Thyroid gland (tissue), 4 donors: ENCODE measurements around the gene ANP32A. TPM values are rescaled to one million over a fixed set of nuclear protein-coding genes. Genes with fewer than 3 reads are reported as not detected.

Experiments
- DNase-seq, 2 donors: peaks; one replicate each; pipeline ENCODE4 v3.0.0-alpha.2; 2019
- H3K27ac ChIP-seq, 3 donors: fragments of 200-600 bp; sonication (generic); 1 replicate in 2 of 3; 2 replicates in 1 of 3; pipeline ENCODE4 v1.5.1; 2016 to 2019; ENCODE audit warnings: mild to moderate bottlenecking in 1 of 3, moderate library complexity in 1 of 3
- H3K27me3 ChIP-seq: fragments of 200-600 bp; sonication (generic); one replicate; pipeline ENCODE4 v1.5.1; 2019
- H3K36me3 ChIP-seq, 2 donors: fragments of 200-600 bp; sonication (generic); one replicate each; pipeline ENCODE4 v1.5.1; 2016 to 2019
- H3K4me1 ChIP-seq, 2 donors: fragments of 200-600 bp; sonication (generic); one replicate each; pipeline ENCODE4 v1.5.1; 2017 to 2019
- H3K4me3 ChIP-seq, 3 donors: fragments of 200-600 bp; sonication (generic); replicated peaks in 1 of 3; 1 replicate in 2 of 3; 2 replicates in 1 of 3; pipeline ENCODE4 v1.5.1; 2016; ENCODE audit warnings: mild to moderate bottlenecking in 1 of 3
- H3K9me3 ChIP-seq: fragments of 200-600 bp; sonication (generic); one replicate; pipeline ENCODE4 v1.5.1; 2017
- POLR2A ChIP-seq, 2 donors: fragments of 450-650 bp; IDR thresholded peaks; one replicate each; pipeline ENCODE4 v1.6.1; 2017; ENCODE audit warnings: antibody characterized with exemption in 2 of 2, mild to moderate bottlenecking in 2 of 2, moderate library complexity in 1 of 2
- WGBS, 2 donors: methylation state at CpG; one replicate each; pipeline ENCODE4 v1.1.5; 2017; 5-methylcytosine and 5-hydroxymethylcytosine counted together
- intact Hi-C: fragments of 100-400 bp; cut with DNase I; formaldehyde crosslinking; loops from one replicate; pipeline ENCODE4 v1.15.1; 2023
- total RNA-seq, 4 donors: library from RNA; depleted of rRNA; stranded (reverse); fragments of >200 nt; gene quantifications; one replicate each; pipeline ENCODE4 v1.2.3, GENCODE V29; 2016
- TF ChIP-seq, protein P1 (sequence below), 6 experiments: fragments of 200-600 bp in 3 of 6; fragments of 450-650 bp in 3 of 6; sonication (generic) in 3 of 6; IDR thresholded peaks; one replicate each; pipeline ENCODE4 v1.5.1; 2016 to 2019; ENCODE audit warnings: antibody characterized with exemption in 6 of 6, mild to moderate bottlenecking in 2 of 6, inconsistent platforms in 1 of 6, moderate library complexity in 1 of 6

Gene ANP32A
- total RNA-seq, 4 donors from 2014 or later = 65.4 to 116 (median 79.5) TPM

DNA sequence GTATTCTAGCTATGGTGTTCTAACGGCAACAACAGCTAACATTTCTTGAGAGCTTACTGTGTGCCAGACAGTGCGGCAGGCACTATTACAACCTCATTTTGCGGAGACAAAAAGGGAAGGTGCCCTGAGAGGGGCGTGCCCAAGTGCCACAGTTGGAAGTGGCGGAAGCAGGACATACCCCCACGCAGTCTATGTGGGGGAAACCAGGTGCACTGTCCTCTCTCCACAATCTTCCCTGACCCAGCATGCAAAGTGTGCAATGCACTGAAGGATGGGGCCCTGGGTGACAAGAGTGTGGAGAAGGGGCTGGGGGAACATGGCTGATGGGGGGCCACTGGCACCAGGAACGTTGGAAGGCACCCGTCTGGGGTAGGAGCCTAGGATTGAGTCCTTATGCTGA, 8.6 kb downstream of the ANP32A start:
- intact Hi-C loops = no loop called here
- Histone ChIP-seq H3K36me3 (no peaks in the 10 kb centered on the region), H3K4me1 (peaks cover 26 to 47% of the 10 kb centered on the region in 2 donors), H3K27ac (no peak overlapping the region), H3K4me3 (no peak overlapping the region), H3K27me3 (no peaks in the 10 kb centered on the region), H3K9me3 (no peaks in the 10 kb centered on the region)
- 88 to 92% methylated on average over 8 of the region's 8 CpGs for WGBS, 2 donors
- no peak for TF ChIP-seq POLR2A (IDR thresholded peaks at IDR 0.05)
- TF ChIP-seq, protein P1, sequence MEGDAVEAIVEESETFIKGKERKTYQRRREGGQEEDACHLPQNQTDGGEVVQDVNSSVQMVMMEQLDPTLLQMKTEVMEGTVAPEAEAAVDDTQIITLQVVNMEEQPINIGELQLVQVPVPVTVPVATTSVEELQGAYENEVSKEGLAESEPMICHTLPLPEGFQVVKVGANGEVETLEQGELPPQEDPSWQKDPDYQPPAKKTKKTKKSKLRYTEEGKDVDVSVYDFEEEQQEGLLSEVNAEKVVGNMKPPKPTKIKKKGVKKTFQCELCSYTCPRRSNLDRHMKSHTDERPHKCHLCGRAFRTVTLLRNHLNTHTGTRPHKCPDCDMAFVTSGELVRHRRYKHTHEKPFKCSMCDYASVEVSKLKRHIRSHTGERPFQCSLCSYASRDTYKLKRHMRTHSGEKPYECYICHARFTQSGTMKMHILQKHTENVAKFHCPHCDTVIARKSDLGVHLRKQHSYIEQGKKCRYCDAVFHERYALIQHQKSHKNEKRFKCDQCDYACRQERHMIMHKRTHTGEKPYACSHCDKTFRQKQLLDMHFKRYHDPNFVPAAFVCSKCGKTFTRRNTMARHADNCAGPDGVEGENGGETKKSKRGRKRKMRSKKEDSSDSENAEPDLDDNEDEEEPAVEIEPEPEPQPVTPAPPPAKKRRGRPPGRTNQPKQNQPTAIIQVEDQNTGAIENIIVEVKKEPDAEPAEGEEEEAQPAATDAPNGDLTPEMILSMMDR (IDR thresholded peaks at IDR 0.05) = no peak
- no peak for DNase-seq

DNA sequence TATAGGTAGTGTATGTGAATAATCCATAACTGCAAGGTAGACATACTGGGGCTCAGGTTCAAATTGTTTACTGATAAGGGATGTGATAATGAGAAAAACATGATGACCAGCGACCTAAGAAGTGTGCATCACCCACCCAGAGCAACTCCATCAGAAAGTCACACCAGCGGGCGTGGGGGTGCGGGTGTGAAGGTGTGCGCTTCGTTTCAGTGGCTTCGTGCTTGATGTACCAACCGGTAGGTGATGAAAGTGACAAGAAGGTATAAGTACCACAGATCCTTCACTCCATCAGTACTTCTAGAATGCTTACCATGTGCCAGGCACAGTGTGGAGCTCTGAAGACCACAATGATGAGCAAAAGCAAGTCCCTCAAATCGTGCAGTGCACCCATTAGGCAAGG, 11.2 kb downstream of the ANP32A start:
- Histone ChIP-seq H3K9me3 (no peaks in the 10 kb centered on the region), H3K27me3 (no peaks in the 10 kb centered on the region), H3K27ac (no peak overlapping the region), H3K4me1 (peaks cover 38 to 55% of the 10 kb centered on the region in 2 donors), H3K36me3 (no peaks in the 10 kb centered on the region), H3K4me3 (no peak overlapping the region)
- intact Hi-C loops = no loop called here
- WGBS, 2 donors = 90 to 92% methylated on average over 9 of the region's 9 CpGs
- TF ChIP-seq, protein P1 (IDR thresholded peaks at IDR 0.05) = no peak
- TF ChIP-seq POLR2A (IDR thresholded peaks at IDR 0.05) = no peak
- DNase-seq = no peak

DNA sequence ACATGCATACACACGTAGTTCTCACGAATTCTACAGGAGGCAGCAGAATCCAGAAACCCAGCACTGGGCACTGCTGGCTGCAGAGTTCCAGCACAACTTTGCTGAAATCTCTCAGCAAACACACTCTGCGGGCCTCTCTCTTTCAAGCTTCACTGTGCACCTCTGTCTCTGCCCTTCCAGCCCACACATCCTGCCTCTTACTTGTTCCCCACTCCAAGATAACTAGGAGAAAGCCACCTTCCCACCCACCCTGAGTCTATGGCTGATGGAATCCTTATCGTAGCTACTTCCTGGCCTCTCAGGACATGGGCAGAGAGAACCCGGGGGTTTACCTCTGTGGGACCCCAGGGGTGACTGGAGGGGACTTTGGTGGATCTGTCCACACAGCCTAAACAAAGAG, 11.9 kb downstream of the ANP32A start:
- WGBS, 2 donors = 60 to 61% methylated on average over 5 of the region's 5 CpGs
- no peak for DNase-seq
- H3K27me3 ChIP-seq = no peaks in the 10 kb centered on the region
- no peak overlapping the region for H3K4me3 ChIP-seq
- intact Hi-C loops = no loop called here
- H3K4me1 ChIP-seq = peaks cover 38 to 54% of the 10 kb centered on the region in 2 donors
- TF ChIP-seq POLR2A (IDR thresholded peaks at IDR 0.05) = no peak
- TF ChIP-seq, protein P1 (IDR thresholded peaks at IDR 0.05) = no peak
- H3K9me3 ChIP-seq = no peaks in the 10 kb centered on the region
- no peaks in the 10 kb centered on the region for H3K36me3 ChIP-seq
- H3K27ac ChIP-seq = no peak overlapping the region

DNA sequence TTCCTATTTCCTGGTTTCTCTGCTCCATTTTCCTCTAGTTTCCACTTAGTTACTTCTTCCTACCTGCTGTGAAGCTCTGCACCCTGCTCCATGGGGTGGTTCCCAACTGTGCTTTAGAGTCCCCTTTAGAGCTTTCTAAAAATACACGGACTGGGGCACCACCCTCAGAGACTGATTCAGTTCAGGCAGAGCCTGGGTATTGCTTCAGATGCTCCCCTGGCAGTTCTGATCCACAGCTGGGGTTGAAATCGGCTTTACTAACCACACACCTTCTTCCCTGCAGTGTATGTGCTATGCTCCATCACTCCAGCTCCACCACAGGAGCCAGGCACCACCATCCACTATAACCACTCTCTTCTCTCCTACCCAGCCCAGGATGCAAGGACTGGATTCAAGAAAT, 12.6 kb downstream of the ANP32A start:
- no peak overlapping the region for H3K27ac ChIP-seq
- H3K36me3 ChIP-seq = no peaks in the 10 kb centered on the region
- H3K4me1 ChIP-seq = peaks cover 33 to 48% of the 10 kb centered on the region in 2 donors
- H3K27me3 ChIP-seq = no peaks in the 10 kb centered on the region
- no peak for DNase-seq
- H3K9me3 ChIP-seq = no peaks in the 10 kb centered on the region
- intact Hi-C loops = no loop called here
- 35 to 41% methylated on average over 2 of the region's 2 CpGs for WGBS, 2 donors
- H3K4me3 ChIP-seq = no peak overlapping the region
- no peak for TF ChIP-seq POLR2A (IDR thresholded peaks at IDR 0.05)
- TF ChIP-seq, protein P1 (IDR thresholded peaks at IDR 0.05) = no peak

DNA sequence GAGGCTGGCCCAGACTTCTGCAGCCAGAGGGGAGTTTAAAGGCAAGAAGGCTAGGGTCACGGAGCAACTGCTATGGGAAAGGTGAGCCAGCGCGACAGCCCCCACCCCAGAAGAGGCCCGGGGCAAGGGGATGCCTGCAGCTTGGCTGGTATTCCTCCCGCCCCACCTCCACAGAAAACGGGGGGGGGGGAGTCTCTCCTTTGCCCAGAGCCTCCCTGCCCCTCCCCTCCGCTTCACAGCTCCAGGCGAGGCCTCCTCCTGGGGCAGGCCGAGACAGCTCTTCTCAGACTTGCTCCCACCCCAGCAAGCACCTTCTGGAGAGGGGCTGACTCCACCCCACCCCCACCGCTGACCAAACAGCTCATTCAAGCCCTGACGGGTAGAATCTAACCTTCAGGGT, 13.4 kb downstream of the ANP32A start:
- H3K9me3 ChIP-seq = no peaks in the 10 kb centered on the region
- intact Hi-C loops = no loop called here
- peak overlapping the region in 1 of 3 donors; percentile 18 for H3K27ac ChIP-seq
- no peak overlapping the region for H3K4me3 ChIP-seq
- peaks cover 33 to 41% of the 10 kb centered on the region in 2 donors for H3K4me1 ChIP-seq
- no peak for TF ChIP-seq POLR2A (IDR thresholded peaks at IDR 0.05)
- TF ChIP-seq, protein P1 (IDR thresholded peaks at IDR 0.05) = no peak
- no peak for DNase-seq
- no peaks in the 10 kb centered on the region for H3K36me3 ChIP-seq
- no peaks in the 10 kb centered on the region for H3K27me3 ChIP-seq
- WGBS, 2 donors = 61 to 64% methylated on average over 9 to 11 of the region's 11 CpGs
